OCI-LY7 (cell line): Measurements from ENCODE around the gene LRBA. TPM values are rescaled to one million over a fixed set of nuclear protein-coding genes. Genes with fewer than 3 reads are reported as not detected.

Experiments used
- BruUV-seq: library from RNA; stranded (reverse); fragments of 400-500 nt; replicated peaks from 2 replicates; lab custom pipeline; 2021; lab: Mats Ljungman, UMichigan
- CTCF ChIA-PET: fragments of 300-600 bp; sonication (Branson Sonifier 250); formaldehyde crosslinking; loops from one replicate; lab custom pipeline; 2022; ENCODE audit warnings: antibody characterized with exemption; ENCODE audit not compliant: unreplicated experiment; lab: Charles Lee
- POLR2A ChIA-PET: fragments of 300-600 bp; sonication (Branson Sonifier 250); formaldehyde crosslinking; loops from one replicate; lab custom pipeline; 2022; ENCODE audit warnings: antibody characterized with exemption; lab: Charles Lee
- DNase-seq: peaks from one replicate; pipeline ENCODE4 v3.0.0-alpha.2; 2015; ENCODE audit warnings: low spot score
- H2AFZ ChIP-seq: fragments of 200-600 bp; sonication (generic), shearing (Covaris generic); 2 replicates; pipeline ENCODE4 v1.6.1; 2014; ENCODE audit warnings: mild to moderate bottlenecking, antibody characterized with exemption, low read length, moderate library complexity
- H3K27ac ChIP-seq: fragments of 200-600 bp; sonication (generic); 2 replicates; pipeline ENCODE4 v1.5.1; 2014; ENCODE audit warnings: mixed run types, low read depth, mild to moderate bottlenecking, moderate library complexity, low read length, inconsistent platforms; ENCODE audit not compliant: poor library complexity, severe bottlenecking
- H3K36me3 ChIP-seq: fragments of 200-600 bp; sonication (generic); 2 replicates; pipeline ENCODE4 v1.6.1; 2014; ENCODE audit warnings: mild to moderate bottlenecking, antibody characterized with exemption, low read length, moderate library complexity, mixed read lengths; ENCODE audit not compliant: insufficient read depth
- H3K4me1 ChIP-seq: fragments of 200-600 bp; sonication (generic); 2 replicates; pipeline ENCODE4 v1.5.1; 2014; ENCODE audit warnings: mild to moderate bottlenecking, low read length; ENCODE audit not compliant: insufficient read depth, poor library complexity, severe bottlenecking
- H3K4me2 ChIP-seq: fragments of 200-600 bp; sonication (generic); 2 replicates; pipeline ENCODE4 v1.6.1; 2014; ENCODE audit warnings: mild to moderate bottlenecking, low read length
- H3K4me3 ChIP-seq: fragments of 200-600 bp; sonication (generic); 2 replicates; pipeline ENCODE4 v1.5.1; 2014; ENCODE audit warnings: mild to moderate bottlenecking, low read depth, low read length; ENCODE audit not compliant: poor library complexity, severe bottlenecking
- H3K79me2 ChIP-seq: fragments of 200-600 bp; sonication (generic); 2 replicates; pipeline ENCODE4 v1.6.1; 2016; ENCODE audit warnings: low read depth, mild to moderate bottlenecking, low read length, moderate library complexity, mixed read lengths; ENCODE audit not compliant: insufficient read depth
- H3K9me2 ChIP-seq: fragments of 200-600 bp; sonication (generic); 2 replicates; pipeline ENCODE4 v1.6.1; 2016; ENCODE audit warnings: mild to moderate bottlenecking, low read length, mixed read lengths; ENCODE audit not compliant: insufficient read depth
- H3K9me3 ChIP-seq: fragments of 200-600 bp; sonication (generic); 2 replicates; pipeline ENCODE4 v1.6.1; 2014; ENCODE audit warnings: mild to moderate bottlenecking, mixed run types, low read length, mixed read lengths
- H4K20me1 ChIP-seq: fragments of 200-600 bp; sonication (generic); 2 replicates; pipeline ENCODE4 v1.6.1; 2014; ENCODE audit warnings: mild to moderate bottlenecking, antibody characterized with exemption, low read length, moderate library complexity, mixed read lengths; ENCODE audit not compliant: insufficient read depth
- EZH2phosphoT487 ChIP-seq: fragments of 200-600 bp; sonication (generic); IDR thresholded peaks from 2 replicates; pipeline ENCODE4 v1.6.1; 2018; ENCODE audit warnings: low read depth, borderline replicate concordance, mild to moderate bottlenecking, mixed run types, antibody characterized with exemption, low read length, moderate library complexity, mixed read lengths
- intact Hi-C: fragments of 100-400 bp; cut with micrococcal nuclease; formaldehyde crosslinking; loops from one replicate; pipeline ENCODE4 v1.10.0; 2022; ENCODE audit not compliant: unreplicated experiment
- total RNA-seq, 2 experiments: library from RNA; depleted of rRNA in 1 of 2; stranded (reverse); fragments of >200 nt in 1 of 2; shearing (Covaris generic) in 1 of 2; gene quantifications; 2 replicates each; pipeline ENCODE4 v1.2.3, GENCODE V29; 2014 to 2022
- TF ChIP-seq, protein P1 (sequence below): fragments of 200-600 bp; sonication (generic); conservative IDR thresholded peaks from 2 replicates; pipeline ENCODE4 v1.5.1; 2014; ENCODE audit warnings: mild to moderate bottlenecking, antibody characterized with exemption, low read length, moderate library complexity, mixed read lengths

LRBA gene
- total RNA-seq, 2 experiments from 2014 or later: 60.4 to 66.7 TPM

DNA sequence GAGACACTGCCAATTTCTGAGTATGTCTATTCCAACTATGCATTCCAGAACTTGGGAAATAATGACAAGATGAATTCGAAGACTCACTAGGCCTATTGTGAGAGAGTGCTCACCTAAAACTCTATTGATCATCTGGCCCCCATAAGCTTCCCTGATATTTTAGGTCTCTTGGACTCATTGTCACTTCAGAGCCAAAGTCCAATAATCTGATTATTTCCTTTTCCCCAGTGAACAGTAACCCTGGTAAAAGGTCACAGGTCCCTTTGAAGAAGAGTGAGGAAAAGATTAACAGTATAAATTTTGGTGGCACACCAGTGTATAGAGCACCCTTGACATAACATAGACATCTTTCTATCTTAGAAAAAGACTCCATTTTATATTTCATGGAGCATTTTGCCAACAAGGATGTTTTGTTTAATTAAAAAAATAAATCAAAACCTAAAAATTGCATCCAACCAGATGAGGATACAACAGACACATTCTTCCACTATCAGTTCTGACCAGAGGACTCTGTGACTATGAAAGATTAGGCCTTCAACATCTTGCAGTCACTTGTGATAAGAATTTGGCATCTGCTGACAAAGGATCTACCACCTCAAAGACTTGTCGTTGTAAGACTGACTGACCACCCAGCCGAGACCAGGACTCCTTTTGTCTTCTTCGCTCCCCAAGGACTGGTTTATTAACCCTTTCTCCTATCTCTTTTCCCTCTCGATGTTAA, 241.2 kb downstream of the LRBA start:
- ChIA-PET CTCF (no interaction called here), POLR2A (no interaction called here)
- Histone ChIP-seq H3K79me2 (no peaks in the 10 kb centered on the region), H4K20me1 (no peaks in the 10 kb centered on the region), H3K9me2 (no peaks in the 10 kb centered on the region), H2AFZ (no peak overlapping the region), H3K4me1 (no peaks in the 10 kb centered on the region), H3K27ac (no peak overlapping the region), H3K36me3 (no peaks in the 10 kb centered on the region), H3K9me3 (no peaks in the 10 kb centered on the region), H3K4me3 (no peak overlapping the region), H3K4me2 (no peak overlapping the region)
- intact Hi-C loops: no loop called here
- no peak for DNase-seq
- no TSS peak for BruUV-seq
- no peak for TF ChIP-seq EZH2phosphoT487
- TF ChIP-seq, protein P1, sequence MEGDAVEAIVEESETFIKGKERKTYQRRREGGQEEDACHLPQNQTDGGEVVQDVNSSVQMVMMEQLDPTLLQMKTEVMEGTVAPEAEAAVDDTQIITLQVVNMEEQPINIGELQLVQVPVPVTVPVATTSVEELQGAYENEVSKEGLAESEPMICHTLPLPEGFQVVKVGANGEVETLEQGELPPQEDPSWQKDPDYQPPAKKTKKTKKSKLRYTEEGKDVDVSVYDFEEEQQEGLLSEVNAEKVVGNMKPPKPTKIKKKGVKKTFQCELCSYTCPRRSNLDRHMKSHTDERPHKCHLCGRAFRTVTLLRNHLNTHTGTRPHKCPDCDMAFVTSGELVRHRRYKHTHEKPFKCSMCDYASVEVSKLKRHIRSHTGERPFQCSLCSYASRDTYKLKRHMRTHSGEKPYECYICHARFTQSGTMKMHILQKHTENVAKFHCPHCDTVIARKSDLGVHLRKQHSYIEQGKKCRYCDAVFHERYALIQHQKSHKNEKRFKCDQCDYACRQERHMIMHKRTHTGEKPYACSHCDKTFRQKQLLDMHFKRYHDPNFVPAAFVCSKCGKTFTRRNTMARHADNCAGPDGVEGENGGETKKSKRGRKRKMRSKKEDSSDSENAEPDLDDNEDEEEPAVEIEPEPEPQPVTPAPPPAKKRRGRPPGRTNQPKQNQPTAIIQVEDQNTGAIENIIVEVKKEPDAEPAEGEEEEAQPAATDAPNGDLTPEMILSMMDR: no peak

DNA sequence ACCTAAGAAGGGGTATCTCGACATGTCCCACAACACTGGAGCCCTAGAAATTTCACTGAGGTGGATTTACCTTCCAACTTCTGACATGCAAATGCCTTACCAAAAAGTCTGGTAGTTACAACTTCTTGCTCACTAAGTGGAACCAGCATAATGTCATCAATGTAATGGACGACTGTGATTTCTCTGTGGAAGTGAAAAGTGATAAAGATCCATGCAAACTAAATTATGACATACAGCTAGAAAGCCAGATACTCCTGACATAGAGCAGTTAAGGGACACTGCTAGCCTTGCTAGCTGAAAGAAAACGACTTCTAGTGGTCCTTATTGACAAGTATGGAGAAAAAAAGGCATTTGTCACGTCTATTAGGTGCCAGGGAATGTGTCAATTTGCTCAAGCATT, 242.1 kb downstream of the LRBA start:
- CTCF ChIA-PET: no interaction called here
- H2AFZ ChIP-seq: no peak overlapping the region

DNA sequence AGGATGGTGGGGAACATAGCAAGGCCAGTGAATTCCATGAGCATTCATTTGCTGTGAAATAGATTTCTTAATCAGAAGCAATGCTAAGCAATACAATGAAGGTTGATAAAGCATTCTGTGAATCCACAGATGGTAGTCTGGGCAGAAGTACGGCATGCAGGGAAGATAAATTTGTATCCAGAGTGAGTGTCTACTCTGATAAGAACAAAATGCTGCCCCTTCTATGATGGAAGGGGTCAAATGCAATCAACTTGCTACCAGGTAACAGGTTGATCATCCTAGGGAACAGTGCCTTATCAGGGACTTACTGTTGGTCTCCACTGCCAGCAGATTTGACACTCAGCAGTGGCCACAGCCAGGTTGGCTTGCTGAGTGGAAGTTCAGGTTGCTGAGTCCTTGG, 243.7 kb downstream of the LRBA start:
- no peak overlapping the region for H3K4me2 ChIP-seq
- H3K9me2 ChIP-seq: no peaks in the 10 kb centered on the region
- H3K79me2 ChIP-seq: no peaks in the 10 kb centered on the region
- BruUV-seq: no TSS peak
- intact Hi-C loops: no loop called here
- no peaks in the 10 kb centered on the region for H3K9me3 ChIP-seq
- no peak overlapping the region for H3K27ac ChIP-seq
- TF ChIP-seq, protein P1: no peak
- no peak for TF ChIP-seq EZH2phosphoT487
- H4K20me1 ChIP-seq: no peaks in the 10 kb centered on the region
- ChIA-PET POLR2A (no interaction called here), CTCF (no interaction called here)
- DNase-seq: no peak
- no peaks in the 10 kb centered on the region for H3K4me1 ChIP-seq
- no peaks in the 10 kb centered on the region for H3K36me3 ChIP-seq
- no peak overlapping the region for H2AFZ ChIP-seq
- no peak overlapping the region for H3K4me3 ChIP-seq

More for the DNA sequence above, 242.1 kb downstream of the LRBA start:
- intact Hi-C loops: no loop called here
- Histone ChIP-seq H3K4me3 (no peak overlapping the region), H4K20me1 (no peaks in the 10 kb centered on the region), H3K79me2 (no peaks in the 10 kb centered on the region), H3K4me2 (no peak overlapping the region), H3K9me2 (no peaks in the 10 kb centered on the region), H3K9me3 (no peaks in the 10 kb centered on the region), H3K27ac (no peak overlapping the region), H3K36me3 (no peaks in the 10 kb centered on the region), H3K4me1 (no peaks in the 10 kb centered on the region)
- POLR2A ChIA-PET: no interaction called here
- BruUV-seq: no TSS peak
- DNase-seq: no peak
- no peak for TF ChIP-seq EZH2phosphoT487
- TF ChIP-seq, protein P1: no peak
